HEK293T (cell line): Measurements from ENCODE around the gene SLAMF7.
A peak's percentile ranks its signal among the peaks of the same experiment; 100 is the strongest.

Experiments used
- CTCF ChIA-PET: fragments of 350-600 bp; formaldehyde crosslinking; extraction: SDS; loops from one replicate; lab custom pipeline; 2021; ENCODE audit warnings: antibody characterized with exemption, inconsistent platforms; lab: Yijun Ruan, JAX
- POLR2A ChIA-PET: fragments of 350-600 bp; formaldehyde crosslinking; extraction: SDS; loops from one replicate; lab custom pipeline; 2020; ENCODE audit warnings: antibody characterized with exemption, inconsistent platforms; lab: Yijun Ruan, JAX
- DNase-seq: peaks from one replicate; pipeline ENCODE4 v3.0.0; 2012; ENCODE audit warnings: mixed read lengths; ENCODE audit errors: extremely low spot score
- ARNT ChIP-seq: fragments of 450-650 bp; IDR thresholded peaks from 2 replicates; pipeline ENCODE4 v1.6.1; 2017; ENCODE audit warnings: mild to moderate bottlenecking
- BHLHE40 ChIP-seq: fragments of 450-650 bp; IDR thresholded peaks from 2 replicates; pipeline ENCODE4 v1.6.1; 2016; ENCODE audit warnings: mild to moderate bottlenecking, moderate library complexity, borderline replicate concordance
- CTBP1 ChIP-seq: fragments of 450-650 bp; IDR thresholded peaks from 2 replicates; pipeline ENCODE4 v1.6.1; 2016; ENCODE audit warnings: borderline replicate concordance
- ELF4 ChIP-seq: fragments of 450-650 bp; IDR thresholded peaks from 2 replicates; pipeline ENCODE4 v1.6.1; 2017; ENCODE audit warnings: antibody characterized with exemption
- FOXA1 ChIP-seq: fragments of 450-650 bp; IDR thresholded peaks from 2 replicates; pipeline ENCODE4 v1.6.1; 2016; ENCODE audit warnings: mild to moderate bottlenecking
- FOXK2 ChIP-seq: fragments of 450-650 bp; IDR thresholded peaks from 2 replicates; pipeline ENCODE4 v1.6.1; 2016; ENCODE audit warnings: mild to moderate bottlenecking
- FOXM1 ChIP-seq: fragments of 450-650 bp; IDR thresholded peaks from 2 replicates; pipeline ENCODE4 v1.6.1; 2017; ENCODE audit warnings: mild to moderate bottlenecking, borderline replicate concordance
- HDGF ChIP-seq: fragments of 450-650 bp; IDR thresholded peaks from 2 replicates; pipeline ENCODE4 v1.6.1; 2017; ENCODE audit warnings: antibody characterized with exemption, borderline replicate concordance
- L3MBTL2 ChIP-seq: fragments of 450-650 bp; conservative IDR thresholded peaks from 2 replicates; pipeline ENCODE4 v1.6.1; 2016; ENCODE audit warnings: mild to moderate bottlenecking
- LEF1 ChIP-seq: fragments of 450-650 bp; IDR thresholded peaks from 2 replicates; pipeline ENCODE4 v1.6.1; 2017; ENCODE audit warnings: mild to moderate bottlenecking, borderline replicate concordance
- NFRKB ChIP-seq: fragments of 450-650 bp; IDR thresholded peaks from 2 replicates; pipeline ENCODE4 v1.6.1; 2016; ENCODE audit warnings: mild to moderate bottlenecking, moderate library complexity
- PKNOX1 ChIP-seq: fragments of 450-650 bp; IDR thresholded peaks from 2 replicates; pipeline ENCODE4 v1.6.1; 2016
- SP1 ChIP-seq: fragments of 450-650 bp; IDR thresholded peaks from 2 replicates; pipeline ENCODE4 v1.6.1; 2017
- SUZ12 ChIP-seq: fragments of 450-650 bp; IDR thresholded peaks from 2 replicates; pipeline ENCODE4 v1.6.1; 2016; ENCODE audit warnings: mild to moderate bottlenecking
- TARDBP ChIP-seq: fragments of 450-650 bp; IDR thresholded peaks from 2 replicates; pipeline ENCODE4 v1.6.1; 2016
- ZNF384 ChIP-seq: fragments of 450-650 bp; IDR thresholded peaks from 2 replicates; pipeline ENCODE4 v1.6.1; 2016

The SLAMF7 gene

GRCh38 chr1:160772331-160772730 is 33.3 kb downstream of the SLAMF7 start:
- TF ChIP-seq CTBP1 (no peak), SUZ12 (no peak), ELF4 (no peak), L3MBTL2 (no peak), PKNOX1 (no peak), FOXA1 (no peak), SP1 (no peak)
- ChIA-PET CTCF (no interaction called here), POLR2A (no interaction called here)
- no peak for DNase-seq

DNA sequence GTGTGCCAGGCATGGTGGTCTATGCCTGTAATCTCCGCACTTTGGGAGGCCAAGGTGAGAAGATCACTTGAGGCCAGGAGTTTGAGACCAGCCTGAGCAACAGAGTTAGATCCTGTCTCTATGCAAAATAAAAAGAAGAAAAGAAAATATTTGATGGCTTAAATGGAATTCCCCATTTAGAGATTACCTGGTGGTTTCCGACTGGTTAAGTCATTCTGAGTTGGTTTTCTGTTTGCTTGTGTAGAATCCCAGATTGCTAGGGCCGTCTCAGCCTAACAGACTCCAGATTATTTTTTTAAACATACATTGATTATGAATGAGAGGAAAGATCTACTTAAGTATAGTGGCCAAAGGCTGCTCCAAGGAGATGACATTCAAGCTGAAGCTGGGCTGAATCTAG is 34.0 kb downstream of the SLAMF7 start:
- ChIA-PET CTCF (no interaction called here), POLR2A (no interaction called here)
- TF ChIP-seq FOXA1 (no peak), PKNOX1 (no peak), LEF1 (no peak), TARDBP (no peak), SUZ12 (no peak), ZNF384 (no peak), NFRKB (no peak), ELF4 (no peak), FOXK2 (no peak), ARNT (no peak), CTBP1 (no peak), L3MBTL2 (no peak), FOXM1 (no peak), BHLHE40 (no peak), HDGF (no peak), SP1 (no peak)
- no peak for DNase-seq

GRCh38 chr1:160774886-160775719 is 36.1 kb downstream of the SLAMF7 start:
- POLR2A ChIA-PET = no interaction called here
- no peak for DNase-seq

DNA sequence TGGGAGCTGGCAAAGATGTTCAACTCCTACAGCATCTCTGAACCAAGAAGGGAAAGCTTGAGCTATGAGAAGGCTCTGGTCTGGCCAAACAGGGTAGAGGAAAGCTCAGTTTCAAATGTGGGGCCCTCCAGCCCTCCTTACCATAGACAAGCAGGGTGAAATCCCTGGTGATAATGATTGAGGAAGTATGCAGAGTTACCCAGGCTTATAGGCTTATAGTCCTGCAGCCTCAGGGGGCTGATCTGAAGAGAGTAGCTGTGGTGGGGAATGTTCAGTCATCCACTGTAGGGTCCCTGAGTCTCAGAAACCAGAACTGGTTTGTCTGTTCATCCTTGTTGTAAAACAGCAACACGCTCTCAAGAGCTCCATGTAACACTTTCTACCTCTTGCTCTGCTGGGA is 37.1 kb downstream of the SLAMF7 start:
- TF ChIP-seq ARNT = no peak
- no peak for TF ChIP-seq FOXM1
- TF ChIP-seq HDGF = no peak
- TF ChIP-seq CTBP1 = no peak
- TF ChIP-seq BHLHE40 = no peak
- TF ChIP-seq PKNOX1 = no peak
- no peak for TF ChIP-seq L3MBTL2
- TF ChIP-seq SUZ12 = no peak
- TF ChIP-seq LEF1 = no peak
- no peak for TF ChIP-seq ZNF384
- no peak for TF ChIP-seq NFRKB
- no peak for TF ChIP-seq TARDBP
- TF ChIP-seq FOXA1 = no peak
- TF ChIP-seq FOXK2 = no peak
- TF ChIP-seq SP1 = no peak
- TF ChIP-seq ELF4 = no peak
- ChIA-PET POLR2A (no interaction called here), CTCF (interaction anchor here (1.6 kb wide), 2 partner anchors 35 to 176 kb away, joined by 3 to 6 read pairs; no protein-coding TSS in a partner anchor)
- no peak for DNase-seq

More at GRCh38 chr1:160774886-160775719, 36.1 kb downstream of the SLAMF7 start:
- TF ChIP-seq CTBP1 = no peak
- TF ChIP-seq NFRKB = no peak
- no peak for TF ChIP-seq ELF4
- TF ChIP-seq L3MBTL2 = no peak
- no peak for TF ChIP-seq FOXK2
- no peak for TF ChIP-seq ARNT
- no peak for TF ChIP-seq LEF1
- no peak for TF ChIP-seq PKNOX1
- CTCF ChIA-PET = interaction anchor here (1.6 kb wide), 1 partner anchor 177 kb away, joined by 6 read pairs; no protein-coding TSS in a partner anchor

DNA sequence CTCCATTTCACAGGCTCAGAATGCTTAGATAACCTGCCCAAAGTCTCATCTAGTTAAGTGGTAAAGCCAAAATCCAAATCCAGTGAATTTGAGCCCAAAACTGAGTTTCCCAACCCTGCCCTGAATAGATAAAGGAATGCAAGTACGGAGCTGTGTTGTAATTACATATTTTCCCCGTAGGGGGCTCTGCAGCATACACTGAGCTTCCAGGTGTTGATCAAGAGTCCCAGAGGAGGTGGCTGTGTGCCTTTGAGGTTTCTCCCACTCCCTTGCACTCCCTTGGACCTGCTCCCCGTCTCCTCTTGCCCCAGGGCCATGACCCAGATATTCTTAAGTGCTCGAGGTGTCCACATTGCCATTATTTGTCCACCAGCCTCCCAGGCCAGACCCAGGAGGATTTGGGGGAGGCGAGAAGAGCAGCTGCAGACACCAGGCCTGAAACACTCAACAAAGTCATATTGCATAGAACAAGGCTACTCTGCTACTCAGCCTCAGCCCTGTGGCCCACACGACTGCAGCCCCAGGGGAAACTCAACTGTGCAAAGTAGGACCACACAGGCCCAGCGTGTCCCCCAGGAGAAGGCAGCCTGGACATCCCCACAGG is 38.5 kb downstream of the SLAMF7 start:
- peak; percentile 67 for DNase-seq
- ChIA-PET CTCF (interaction anchor here (0.8 to 1.6 kb wide), 4 partner anchors 13 to 220 kb away, joined by 3 to 4 read pairs (median 3); no protein-coding TSS in a partner anchor), POLR2A (no interaction called here)
- TF ChIP-seq TARDBP (no peak), SUZ12 (no peak), ZNF384 (no peak), NFRKB (no peak)
